Neural cell (in vitro differentiated cells): ENCODE measurements around the gene EHHADH.

Experiments used
- CTCF ChIP-seq: fragments of 450-650 bp; IDR thresholded peaks from 2 replicates; pipeline ENCODE4 v1.5.1; 2014; ENCODE audit warnings: antibody characterized with exemption, mild to moderate bottlenecking, moderate library complexity; ENCODE audit not compliant: poor library complexity, severe bottlenecking
- EP300 ChIP-seq: fragments of 450-650 bp; conservative IDR thresholded peaks from 2 replicates; pipeline ENCODE4 v1.6.1; 2014; ENCODE audit warnings: antibody characterized with exemption, mild to moderate bottlenecking, moderate library complexity; ENCODE audit not compliant: poor library complexity, severe bottlenecking
- EZH2 ChIP-seq: fragments of 200-600, 300-800 bp; shearing (Covaris generic), sonication (generic); IDR thresholded peaks from 2 replicates; pipeline ENCODE4 v1.6.1; 2014; ENCODE audit warnings: antibody characterized with exemption, low read length, borderline replicate concordance, mild to moderate bottlenecking; ENCODE audit not compliant: insufficient read depth, poor library complexity, severe bottlenecking
- POLR2AphosphoS5 ChIP-seq: IDR thresholded peaks from 2 replicates; pipeline ENCODE4 v1.6.1; 2012
- RAD21 ChIP-seq: fragments of 450-650 bp; conservative IDR thresholded peaks from 2 replicates; pipeline ENCODE4 v1.6.1; 2014; ENCODE audit warnings: antibody characterized with exemption, mild to moderate bottlenecking, moderate library complexity
- REST ChIP-seq: IDR thresholded peaks from 2 replicates; pipeline ENCODE4 v1.6.1; 2012; ENCODE audit warnings: borderline replicate concordance
- SMC3 ChIP-seq: fragments of 450-650 bp; conservative IDR thresholded peaks from 2 replicates; pipeline ENCODE4 v1.6.1; 2014; ENCODE audit warnings: antibody characterized with exemption, mild to moderate bottlenecking, moderate library complexity; ENCODE audit not compliant: poor library complexity

GRCh38 chr3:185199671-185200070 lies 54.2 kb downstream of the EHHADH start:
- TF ChIP-seq EZH2, result no peak
- TF ChIP-seq CTCF, result no peak
- TF ChIP-seq RAD21, result no peak
- TF ChIP-seq EP300, result no peak
- TF ChIP-seq POLR2AphosphoS5, result no peak
- no peak for TF ChIP-seq SMC3
- TF ChIP-seq REST, result no peak
